NCI-H2107 (cell line): Measurements from ENCODE around the gene GSE1.

Experiments
- DNase-seq: peaks from one replicate; lab custom pipeline; 2025; lab: John Stamatoyannopoulos, UW

Gene GSE1

DNA sequence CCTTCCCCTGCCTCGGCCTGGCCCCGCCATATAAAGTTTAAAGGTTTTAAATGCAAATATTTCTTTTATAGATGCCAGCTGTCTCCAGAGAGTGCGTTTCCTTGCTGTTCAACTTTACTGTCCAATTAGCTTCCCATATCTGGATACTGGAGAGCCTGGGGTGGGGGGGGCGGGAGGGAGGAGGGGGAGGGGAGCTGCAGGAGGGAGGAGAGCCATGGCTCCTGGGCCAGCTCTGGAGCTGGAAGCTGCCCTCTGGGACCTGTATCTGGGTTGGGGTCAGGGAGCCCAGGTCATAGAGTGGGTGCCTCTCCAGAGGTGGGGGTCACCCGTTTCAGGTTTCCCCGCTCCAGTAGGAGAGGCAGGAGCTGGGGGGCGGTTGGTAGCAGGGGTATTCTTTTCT, 6.2 kb upstream of the GSE1 start:
- DNase-seq: no peak

DNA sequence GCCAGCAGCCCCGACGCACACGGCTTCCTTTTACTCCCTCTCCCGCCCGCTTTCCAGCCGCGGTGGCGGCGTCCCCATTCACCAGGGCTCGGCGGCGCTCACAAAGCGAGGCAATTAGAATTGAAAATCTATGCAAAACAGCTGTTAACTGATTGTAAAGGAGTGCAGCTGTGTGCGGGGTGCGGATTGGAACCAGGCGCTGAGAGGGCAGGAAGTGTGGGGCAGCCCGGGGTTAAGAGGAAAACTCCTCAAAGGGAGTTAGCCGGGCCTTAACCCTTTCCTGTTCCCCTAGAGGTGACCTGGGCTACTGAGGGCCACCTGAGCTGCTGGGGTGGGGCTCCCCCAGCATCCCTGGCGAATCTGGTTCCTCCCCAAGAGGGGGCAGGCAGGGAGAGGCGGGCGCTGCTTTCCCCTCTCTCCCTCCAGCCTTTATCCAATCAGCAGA, 5.8 kb upstream of the GSE1 start:
- DNase-seq: peak; percentile 36

DNA sequence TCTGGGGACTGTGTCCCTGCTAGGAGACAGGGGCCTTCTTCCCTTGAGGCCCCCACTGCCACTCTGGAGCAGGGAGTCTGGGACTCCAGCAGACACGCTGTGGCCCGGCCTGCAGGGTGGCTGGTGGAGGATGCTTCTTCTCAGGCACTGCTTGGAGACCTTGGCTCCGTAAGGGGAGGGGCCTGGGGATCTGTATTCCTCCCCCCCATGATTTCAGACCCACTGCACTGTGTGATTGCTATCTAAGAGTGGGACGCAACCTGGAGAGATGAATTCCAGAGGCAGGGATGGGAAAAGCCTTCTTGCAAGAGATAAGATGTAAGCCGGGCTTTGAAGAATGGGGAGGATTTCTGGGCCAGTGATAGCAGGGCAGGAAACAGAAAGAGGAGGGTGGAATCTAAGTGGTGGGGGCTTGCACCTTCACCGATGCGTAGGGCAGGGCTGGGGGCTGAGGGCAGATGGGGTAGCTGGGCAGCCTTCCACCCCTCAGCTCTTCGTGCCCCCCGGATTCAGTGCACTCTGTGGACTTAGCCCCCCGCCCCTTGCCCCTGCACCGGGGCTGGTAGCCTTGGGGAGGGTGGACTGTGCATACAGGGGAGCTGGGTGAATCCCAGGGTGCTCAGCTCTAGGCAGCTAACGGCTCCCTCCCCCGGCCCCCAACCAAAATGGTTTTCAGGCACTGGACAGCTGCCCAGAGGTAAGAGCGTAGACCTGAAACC, 5.2 kb upstream of the GSE1 start:
- no peak for DNase-seq

DNA sequence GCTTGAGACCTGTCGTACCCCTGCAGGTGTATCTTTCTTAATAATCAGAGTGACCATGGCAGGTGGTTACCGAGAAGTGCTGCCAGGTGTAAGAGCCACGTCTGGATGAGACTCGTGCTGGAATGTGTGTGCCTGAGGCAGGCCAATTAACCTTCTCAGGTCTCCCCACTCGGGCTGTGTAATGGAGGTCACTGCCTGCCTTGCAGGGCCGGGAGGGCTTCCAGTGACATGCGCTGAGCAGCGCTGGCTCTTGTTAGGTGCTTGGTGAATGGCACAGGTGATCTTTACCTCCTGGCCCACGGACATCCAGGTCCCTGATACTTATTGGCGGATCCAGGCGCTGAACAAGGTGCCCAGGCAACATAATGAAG, 4.6 kb upstream of the GSE1 start:
- DNase-seq: no peak

DNA sequence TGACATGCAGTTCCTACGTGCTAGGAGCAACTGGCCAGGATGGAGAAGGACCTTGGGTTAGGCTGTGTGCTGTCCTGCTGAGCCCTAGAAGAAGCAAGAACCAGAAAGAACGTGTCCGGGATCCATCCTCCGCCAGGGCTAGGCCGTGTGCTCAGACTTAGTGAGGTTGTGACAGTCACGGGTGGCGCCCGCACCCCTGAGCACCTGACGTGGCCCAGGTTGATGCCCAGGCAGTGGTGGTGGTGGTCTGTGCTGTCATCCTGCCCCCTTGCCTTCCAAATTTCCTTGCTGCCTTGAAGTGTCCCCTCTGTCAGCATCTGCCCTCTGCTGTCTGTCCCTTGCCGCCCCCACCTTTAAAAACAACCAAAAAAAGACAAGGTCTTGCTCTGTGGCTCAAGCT, 4.2 kb upstream of the GSE1 start:
- no peak for DNase-seq

DNA sequence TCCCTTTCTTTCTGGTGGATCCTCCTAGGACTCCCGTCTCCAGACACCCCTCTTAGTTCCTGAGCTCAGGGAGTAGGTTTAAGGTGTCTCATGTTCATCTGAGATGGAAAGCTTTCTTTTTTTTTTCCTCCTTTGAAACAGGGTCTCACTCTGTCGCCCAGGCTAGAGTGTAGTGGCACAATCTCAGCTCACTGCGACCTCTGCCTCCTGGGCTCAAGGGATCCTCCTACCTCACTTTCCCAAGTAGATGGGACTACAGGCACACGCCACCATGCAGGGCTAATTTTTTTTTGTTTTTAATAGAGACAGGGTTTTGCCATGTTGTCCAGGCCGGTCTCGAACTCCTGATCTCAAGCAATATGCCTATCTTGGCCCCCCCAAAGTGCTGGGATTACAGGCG, 3.6 kb upstream of the GSE1 start:
- DNase-seq: no peak

DNA sequence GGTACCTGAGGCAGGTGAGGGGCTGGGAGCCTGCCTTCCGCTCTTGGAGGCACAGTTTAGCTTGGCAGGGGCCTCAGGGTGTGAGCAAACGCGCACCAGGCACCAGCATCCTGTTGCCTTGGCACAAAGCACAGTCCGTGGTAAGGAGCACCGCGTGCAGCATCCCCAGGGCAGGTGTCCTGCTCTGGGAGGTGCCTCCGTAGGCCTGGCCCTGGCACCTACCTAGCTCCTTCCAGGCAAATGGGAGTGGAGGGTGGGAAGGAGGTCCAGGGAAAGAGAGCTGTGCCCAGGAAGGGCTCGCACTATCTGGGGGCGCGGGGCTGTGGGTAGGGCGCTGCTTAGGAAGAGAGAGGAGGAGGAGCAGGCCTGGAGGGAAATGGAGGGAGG, 3.1 kb upstream of the GSE1 start:
- no peak for DNase-seq

DNA sequence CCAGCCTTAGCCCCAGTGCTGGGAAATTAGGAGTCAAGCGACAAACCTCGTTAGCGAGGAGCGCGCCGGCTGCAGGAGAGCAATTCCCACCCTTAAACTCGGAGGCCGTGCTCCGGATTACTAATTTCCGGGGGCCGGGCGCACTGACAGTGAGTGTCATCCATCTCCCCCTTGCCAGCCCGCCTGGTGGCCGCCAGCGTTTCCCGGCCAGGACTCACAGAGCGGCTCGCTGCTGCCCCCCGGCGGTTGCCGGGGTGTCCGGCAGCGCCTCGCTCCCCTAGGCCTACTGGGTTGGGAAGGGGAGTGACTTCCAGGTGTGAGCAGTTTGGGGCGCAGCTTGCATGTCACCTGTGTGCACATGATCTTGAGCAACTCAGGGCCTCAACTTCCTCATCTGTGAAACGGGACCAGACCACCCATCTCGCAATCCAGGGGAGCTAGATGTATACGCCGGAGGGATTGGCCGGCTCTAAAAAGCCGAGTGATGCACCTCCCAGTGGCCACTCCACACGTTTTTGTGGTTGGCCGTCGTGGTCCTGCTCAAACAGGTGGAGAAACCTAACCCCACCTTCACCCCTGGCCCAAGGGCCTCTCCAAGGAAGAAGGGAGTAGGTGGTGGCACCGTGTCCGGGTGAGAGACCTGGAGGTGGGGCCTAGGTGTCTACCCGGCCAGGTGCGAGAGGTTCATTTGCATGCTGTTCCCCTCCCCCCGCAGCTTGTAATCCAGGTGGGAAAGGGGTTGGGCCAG, 2.5 kb upstream of the GSE1 start:
- DNase-seq: peak; percentile 64

DNA sequence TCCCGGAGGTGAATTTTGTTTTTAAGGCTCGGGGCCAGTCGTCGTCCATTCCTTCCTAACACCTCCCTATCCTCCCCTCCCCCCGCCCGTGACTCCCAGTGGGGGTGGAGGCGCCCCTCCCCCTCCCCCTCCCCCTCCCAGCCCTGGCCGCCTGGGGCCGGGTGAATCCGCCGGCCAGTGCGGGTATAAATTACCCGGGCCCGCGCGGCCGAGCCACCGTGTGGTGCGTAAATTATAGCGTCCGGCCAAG, 2.0 kb upstream of the GSE1 start:
- DNase-seq: no peak

DNA sequence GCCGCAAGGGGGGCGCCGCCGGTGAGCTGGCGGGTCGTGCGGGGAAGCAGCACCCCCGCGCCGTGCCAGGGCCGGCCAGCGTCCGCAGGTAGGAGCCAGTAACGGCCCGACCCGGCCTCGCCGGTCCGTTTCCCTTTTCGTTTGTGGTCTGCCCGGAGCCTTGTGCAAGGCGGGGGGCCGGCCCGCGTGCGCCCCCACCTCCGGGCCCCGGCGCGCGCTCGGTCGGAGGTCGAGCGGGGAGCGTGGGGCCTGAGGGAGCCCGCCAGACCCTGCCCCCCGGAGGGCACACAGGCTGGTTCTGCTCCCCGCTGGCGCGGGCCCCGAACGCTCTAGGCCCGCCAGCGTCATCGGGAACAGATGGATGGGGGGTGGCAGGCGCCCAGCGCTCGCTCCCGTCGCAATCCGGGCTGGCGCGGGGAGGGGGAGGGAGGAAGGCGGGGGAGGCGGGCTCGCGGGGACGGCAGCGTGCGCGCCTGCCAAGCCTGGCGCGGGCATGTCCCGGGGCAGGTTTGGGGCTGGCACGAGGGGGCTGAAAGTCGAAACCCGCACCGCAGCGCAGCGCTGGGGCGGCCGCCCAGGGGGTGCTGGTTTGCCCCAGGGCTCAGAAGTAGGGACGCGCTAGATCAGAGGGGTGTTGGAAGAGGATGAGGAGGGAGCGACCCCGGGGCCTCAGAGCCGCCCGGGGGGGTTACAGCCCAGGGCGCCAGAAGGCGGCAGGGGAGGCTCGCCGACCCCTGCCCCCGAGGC, 1.5 kb upstream of the GSE1 start:
- peak; percentile 74 for DNase-seq

DNA sequence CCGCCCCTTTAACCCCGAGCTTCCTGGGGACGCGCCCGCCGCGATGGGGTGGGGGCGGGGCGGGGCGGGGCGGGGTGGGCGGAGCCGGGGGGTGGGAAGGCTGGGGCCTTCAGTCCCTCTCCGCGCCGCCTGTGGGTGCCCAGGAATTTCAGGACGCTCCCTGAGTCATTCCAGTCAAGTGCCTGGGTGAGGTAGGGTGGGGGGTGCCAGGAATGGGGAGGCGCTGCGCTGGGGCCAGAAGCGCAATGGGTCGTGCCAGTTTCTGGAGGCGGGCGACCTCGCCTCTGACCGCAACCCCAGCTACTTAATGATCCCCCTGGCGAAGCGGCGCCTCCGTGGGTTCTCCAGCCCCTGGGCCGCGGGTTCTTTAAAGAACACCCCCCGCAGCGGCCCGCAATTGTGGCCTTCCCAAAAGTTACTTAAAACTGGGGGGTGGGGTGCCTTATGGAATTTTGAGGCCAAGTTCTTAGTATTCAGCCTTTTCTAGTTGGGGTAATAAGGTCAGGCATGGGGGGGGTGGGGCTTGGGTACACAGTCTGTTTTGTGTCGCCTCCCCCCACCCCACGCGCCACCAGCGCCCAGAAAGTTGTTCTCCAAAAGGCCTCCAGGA, 826 bp upstream of the GSE1 start:
- peak; percentile 68 for DNase-seq

DNA sequence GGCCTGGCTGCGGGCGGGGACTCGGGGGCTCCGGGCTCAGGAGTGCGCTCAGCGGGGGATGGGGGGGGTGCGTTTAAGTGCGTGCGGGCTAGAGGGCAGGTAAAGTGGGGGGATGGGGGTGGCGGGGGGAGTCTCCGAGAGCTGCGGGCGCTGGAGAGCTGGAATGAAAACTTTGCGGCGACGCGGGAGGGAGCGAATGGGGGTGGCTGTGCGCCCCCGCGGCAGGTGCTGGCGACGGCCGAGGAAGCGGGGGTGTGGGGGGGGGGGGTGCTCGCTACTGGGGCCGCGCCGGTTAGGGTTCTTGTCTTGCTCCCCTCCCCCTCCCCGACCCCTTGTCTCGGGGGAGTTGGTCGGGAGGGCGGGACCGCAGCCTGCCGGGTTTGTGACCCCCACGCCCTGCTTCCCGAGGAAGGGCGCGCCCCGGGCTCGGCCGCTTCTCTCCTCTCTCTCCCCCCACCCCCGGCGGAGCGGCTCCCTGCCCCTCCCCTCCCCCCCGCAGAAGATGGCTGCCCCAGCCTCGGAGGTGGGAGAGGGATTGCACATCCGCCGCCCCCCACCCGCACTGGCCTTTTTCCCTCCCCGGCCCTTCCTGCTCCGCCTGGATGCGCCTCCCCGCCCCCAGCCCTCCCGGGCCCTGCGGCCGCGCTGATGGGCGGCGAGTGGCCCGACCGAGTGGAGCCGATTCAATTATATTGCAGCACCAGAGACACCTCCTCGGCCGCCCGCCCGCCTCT, 649 bp downstream of the GSE1 start:
- DNase-seq: no peak

DNA sequence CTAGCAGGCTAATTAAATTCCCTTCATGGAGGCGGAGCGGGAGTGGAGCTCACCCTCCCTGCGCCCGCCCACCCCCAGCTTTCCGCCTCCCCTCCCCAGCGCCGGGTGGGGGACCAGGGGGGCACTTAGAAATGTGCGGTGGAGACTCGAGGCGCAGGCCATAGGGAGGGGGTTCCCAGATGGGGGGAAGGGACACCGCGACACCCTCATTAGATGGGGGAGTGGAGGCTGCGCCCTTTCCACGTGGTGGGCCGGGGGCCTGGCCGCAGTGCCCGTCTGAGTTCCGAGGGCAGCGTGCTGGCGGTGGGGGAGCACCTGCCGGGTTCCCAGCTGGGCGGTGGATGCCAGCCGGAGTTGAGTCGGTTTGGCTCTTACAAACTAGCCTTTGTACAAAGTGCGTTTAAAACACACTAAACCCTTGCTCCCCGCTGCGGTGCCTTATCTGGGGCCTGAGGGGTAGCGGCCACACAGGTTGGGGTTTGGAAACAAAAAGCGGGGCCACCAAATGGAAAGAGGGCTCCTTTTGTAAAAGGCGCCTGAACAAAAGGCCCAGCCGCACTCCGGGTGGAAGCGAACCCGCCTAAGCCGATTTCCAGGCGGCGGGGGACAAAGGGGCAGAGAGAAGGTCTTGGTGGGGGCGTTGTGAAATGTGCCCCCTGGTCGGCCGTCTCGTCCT, 1.4 kb downstream of the GSE1 start:
- no peak for DNase-seq

DNA sequence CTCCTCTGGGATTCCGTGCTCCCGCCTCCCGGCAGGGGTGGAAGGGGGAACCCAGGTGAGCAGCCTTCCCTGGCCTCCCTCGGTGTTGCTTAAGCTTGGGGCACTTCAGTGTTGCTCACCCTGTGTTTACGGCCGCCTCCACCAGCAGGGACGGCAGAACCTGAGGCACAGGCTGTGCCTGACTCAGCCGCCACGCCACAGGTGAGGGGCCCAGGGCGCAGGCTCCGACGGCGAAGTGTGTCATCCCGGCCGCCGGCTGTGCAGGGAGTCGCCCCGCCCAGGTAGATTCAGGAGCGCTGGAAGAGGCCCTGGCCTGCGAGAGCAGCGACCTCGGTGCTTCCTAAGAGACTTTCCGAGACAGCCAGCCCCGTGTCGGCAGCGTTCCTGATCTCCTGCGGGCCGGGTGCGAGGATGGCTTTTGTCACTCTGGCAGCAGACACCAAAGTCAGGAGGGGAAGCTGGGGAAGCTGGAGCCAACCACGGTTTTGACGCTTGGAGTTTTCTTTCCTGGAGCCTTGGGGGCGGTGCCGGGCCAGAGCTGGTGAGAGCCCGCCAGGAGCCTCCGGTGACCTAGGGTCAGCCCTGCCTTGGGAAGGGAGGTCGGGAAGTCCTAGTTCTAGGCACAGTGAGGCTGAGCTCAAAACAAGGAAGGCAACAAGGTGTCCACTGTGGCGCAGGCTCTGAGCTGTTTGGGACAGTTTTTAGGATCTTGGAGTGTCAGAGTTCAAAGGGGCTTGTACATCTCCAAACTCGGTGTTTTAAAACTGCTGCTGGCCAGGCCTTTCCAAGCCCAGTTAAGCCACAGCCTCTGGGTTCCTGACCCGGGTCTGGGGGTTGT, 2.1 kb downstream of the GSE1 start:
- peak; percentile 65 for DNase-seq

DNA sequence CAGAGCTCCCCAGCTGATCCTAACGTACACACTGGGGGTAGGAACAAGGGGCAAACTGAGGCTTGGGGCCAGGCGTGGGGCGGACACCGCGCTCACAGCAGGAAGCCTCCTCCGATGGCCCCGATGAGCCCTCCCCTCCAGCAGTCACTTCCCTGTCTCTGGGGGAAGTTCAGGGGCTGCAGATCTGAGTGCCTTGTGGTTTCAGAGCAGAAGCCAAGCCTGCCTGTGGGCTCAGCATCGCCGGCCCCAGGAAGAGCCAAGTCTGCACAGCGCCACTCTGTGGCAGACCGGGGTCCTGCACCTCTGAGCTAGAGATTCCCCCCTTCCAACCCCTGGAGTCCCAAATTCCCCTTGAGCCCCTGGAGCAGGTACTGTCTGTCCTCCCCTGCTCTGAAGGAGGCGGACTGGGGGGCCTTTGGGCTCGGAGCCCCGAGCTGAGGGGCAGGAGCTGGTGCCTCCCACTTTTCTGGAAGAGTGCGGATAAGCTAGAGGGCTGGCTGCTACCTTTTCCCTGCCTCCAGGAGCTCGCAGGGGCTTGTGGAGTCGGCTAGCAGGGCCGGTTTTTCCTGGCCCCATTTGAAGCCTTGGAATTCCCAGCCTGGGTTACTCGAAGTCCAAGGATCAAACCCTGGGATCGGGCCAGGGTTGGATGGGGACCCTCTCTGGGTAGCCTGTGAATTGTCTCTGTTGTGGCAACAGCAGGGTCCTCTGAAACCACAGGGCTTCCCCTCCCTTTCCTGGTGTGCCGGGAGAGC, 2.9 kb downstream of the GSE1 start:
- DNase-seq: peak; percentile 73

DNA sequence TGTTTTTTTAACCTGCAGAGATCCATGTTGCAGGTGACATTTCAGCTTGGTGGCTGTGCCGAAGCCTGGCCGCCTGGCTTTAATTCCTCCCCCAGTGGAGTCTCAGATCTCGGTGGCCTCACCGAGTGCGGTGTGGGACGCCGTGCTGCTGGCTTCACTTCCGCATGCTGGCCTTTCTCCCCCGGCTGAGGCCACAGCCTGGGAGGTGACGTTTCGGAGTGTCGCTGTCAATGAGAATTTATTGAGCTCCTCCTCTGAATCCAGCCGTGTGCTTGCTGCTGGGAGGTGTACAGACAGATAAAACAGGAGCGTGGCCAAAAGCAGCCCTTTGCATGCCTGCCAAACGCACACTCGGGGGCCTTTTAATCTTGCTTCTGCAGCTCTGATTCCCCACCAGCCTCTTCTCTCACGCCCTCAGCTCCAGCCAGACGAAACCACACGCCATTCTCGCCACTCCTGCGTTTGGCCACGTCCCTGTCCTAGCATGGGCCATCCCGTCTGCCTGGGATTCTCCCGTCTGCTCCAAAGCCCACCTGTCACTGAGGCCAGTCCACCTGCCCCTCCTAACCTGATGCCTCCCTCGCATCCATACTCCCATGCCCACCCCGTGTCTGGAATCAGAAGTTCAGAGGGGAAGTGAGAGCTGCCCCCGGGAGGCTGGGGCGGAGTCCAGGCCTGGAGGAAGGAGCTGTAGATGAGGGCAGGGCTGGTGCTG, 3.6 kb downstream of the GSE1 start:
- DNase-seq: no peak

DNA sequence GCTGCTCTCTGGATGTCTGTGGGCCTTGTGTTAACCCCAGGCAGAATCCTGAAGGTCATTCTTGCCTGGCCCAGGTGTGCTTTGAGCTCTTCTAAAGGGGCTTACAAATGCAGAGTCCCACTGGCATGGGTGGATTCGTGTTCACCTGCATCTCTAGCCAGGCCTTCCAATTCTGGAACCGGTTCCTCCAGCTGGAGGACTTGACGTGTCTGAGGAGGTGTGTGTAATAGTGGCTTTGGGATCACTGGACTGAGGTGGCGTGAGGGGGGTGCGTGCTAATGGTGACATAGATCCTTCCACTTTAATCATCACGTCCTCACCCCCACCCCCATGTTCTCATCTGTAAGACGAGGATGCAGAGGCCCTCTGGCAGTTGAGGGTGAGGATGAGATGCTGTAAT, 4.8 kb downstream of the GSE1 start:
- no peak for DNase-seq

DNA sequence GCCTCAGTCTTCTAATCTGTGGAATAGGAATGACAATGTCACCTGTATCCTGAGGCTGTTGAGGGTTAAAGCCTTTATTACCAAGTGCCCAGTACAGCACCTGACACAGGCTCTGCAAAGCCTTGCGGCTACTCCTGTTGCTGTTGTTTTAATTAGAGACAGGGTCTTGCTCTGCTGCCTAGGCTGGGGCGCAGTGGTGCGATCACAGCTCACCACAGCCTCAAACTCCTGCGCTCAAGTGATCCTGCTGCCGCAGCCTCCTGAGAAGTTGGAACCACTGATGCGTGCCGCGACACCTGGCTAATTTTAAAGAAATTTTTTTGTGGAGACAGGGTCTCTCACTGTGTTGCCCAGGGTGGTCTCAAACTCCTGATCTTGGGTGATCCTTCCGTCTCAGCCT, 5.4 kb downstream of the GSE1 start:
- DNase-seq: no peak

DNA sequence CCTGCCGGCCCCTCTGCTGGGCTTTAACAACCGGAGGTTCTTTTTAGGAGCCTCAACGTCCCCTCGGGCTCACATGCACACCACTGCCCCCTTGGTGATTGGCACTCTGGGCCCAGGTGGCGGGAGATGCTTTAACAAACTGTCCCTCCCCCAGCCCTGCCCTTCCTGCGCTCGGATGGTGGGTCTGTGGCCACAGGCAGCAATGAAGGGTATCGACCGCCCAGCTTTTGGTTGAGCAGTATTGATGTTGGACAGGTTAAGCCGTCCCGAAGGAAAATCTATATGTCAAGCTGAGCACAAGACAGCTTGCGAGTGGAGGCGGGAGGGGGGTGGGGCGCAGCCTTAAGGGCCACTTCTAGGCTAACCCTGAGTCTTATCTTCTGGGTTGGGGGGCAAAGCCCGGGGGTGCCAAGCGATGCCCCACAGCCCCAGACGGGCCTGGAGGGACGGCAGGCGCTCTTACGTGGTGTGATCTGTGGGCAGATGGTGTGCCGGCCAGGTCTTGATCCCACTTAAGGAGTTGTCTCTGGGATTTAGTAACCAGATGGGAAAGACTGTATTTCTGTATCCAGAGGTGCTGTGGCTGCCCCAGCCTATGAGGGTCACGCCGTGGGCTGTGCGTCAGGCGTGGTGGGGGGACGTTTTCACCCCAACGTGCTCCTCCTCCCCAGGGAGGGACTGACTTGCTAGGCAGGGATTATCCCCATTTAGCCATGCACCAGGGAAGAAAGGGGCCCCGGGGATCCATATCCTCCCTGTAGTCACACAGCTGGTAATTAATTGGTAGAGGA, 6.2 kb downstream of the GSE1 start:
- no peak for DNase-seq
